NCI-H748 (cell line): Measurements from ENCODE around the gene PTPRN2.
"Not testable (repeated sequence)": the region's sequence is repeated elsewhere in the genome, so short reads cannot be mapped to it uniquely, and the experiment has no call there.

Source experiments
- DNase-seq: peaks from one replicate; lab custom pipeline; 2025; ENCODE audit not compliant: unreplicated experiment; lab: John Stamatoyannopoulos, UW

Gene PTPRN2

GRCh38 chr7:158536871-158537515 lies 50.6 kb downstream of the PTPRN2 start:
- DNase-seq: no peak

- no peak for DNase-seq
Measured at GRCh38 chr7:158535079-158535478, 52.5 kb downstream of the PTPRN2 start.

GRCh38 chr7:158534598-158534997 lies 53.0 kb downstream of the PTPRN2 start:
- no peak for DNase-seq

GRCh38 chr7:158534134-158534515 lies 53.5 kb downstream of the PTPRN2 start:
- DNase-seq: not testable (repeated sequence)

GRCh38 chr7:158533386-158534133 lies 54.1 kb downstream of the PTPRN2 start:
- no peak for DNase-seq

GRCh38 chr7:158532093-158532627 lies 55.5 kb downstream of the PTPRN2 start:
- DNase-seq: no peak

- DNase-seq: no peak
Measured at GRCh38 chr7:158531661-158532060, 56.0 kb downstream of the PTPRN2 start.

GRCh38 chr7:158530800-158531609 lies 56.6 kb downstream of the PTPRN2 start:
- peak; percentile 24 for DNase-seq

- DNase-seq: no peak
Measured at GRCh38 chr7:158529181-158530096, 58.2 kb downstream of the PTPRN2 start.

GRCh38 chr7:158527915-158528502 lies 59.6 kb downstream of the PTPRN2 start:
- no peak for DNase-seq

GRCh38 chr7:158527495-158527894 lies 60.1 kb downstream of the PTPRN2 start:
- no peak for DNase-seq

GRCh38 chr7:158527038-158527437 lies 60.6 kb downstream of the PTPRN2 start:
- DNase-seq: no peak

- DNase-seq: no peak
Measured at GRCh38 chr7:158526531-158526930, 61.1 kb downstream of the PTPRN2 start.

GRCh38 chr7:158525648-158526484 lies 61.8 kb downstream of the PTPRN2 start:
- no peak for DNase-seq

- no peak for DNase-seq
Measured at GRCh38 chr7:158524749-158525635, 62.6 kb downstream of the PTPRN2 start.

- not testable (repeated sequence) for DNase-seq
Measured at GRCh38 chr7:158524286-158524685, 63.3 kb downstream of the PTPRN2 start.

GRCh38 chr7:158523877-158524276 lies 63.7 kb downstream of the PTPRN2 start:
- not testable (repeated sequence) for DNase-seq

GRCh38 chr7:158523165-158523856 lies 64.3 kb downstream of the PTPRN2 start:
- not testable (repeated sequence) for DNase-seq
